DND-41 (cell line): Measurements from ENCODE around the gene CTDSP2.

ENCODE experiments used
- CTCF ChIP-seq: IDR thresholded peaks from 2 replicates; pipeline ENCODE4 v1.5.1; 2012; ENCODE audit warnings: borderline replicate concordance, low read length, moderate library complexity, mild to moderate bottlenecking; ENCODE audit not compliant: poor library complexity, severe bottlenecking; ENCODE audit errors: extremely low read depth
- EZH2 ChIP-seq: IDR thresholded peaks from 3 replicates; pipeline ENCODE4 v1.6.1; 2012; ENCODE audit warnings: borderline replicate concordance, low read depth, mild to moderate bottlenecking, moderate library complexity, low read length, inconsistent platforms; ENCODE audit not compliant: severe bottlenecking

DNA sequence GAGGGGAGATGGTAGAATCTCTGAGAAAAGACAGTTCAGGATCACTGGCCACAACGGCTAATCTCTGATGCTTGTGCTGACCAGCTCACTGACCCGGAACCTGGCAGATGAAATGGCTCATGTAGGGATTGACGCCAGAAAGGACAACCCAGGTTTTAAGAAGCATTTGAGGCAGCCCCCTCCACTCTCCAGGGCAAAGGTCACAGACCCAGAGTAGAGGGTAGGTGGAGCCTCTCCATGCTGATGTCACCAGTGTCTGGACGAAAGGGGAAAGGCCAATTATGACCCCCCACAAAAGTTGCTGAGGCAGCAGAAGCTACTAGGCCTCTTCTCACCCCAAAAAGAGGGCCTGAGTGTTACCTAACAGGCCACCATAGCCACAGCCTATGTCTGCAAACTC, 75.8 kb downstream of the CTDSP2 start:
- TF ChIP-seq CTCF (no peak), EZH2 (no peak)
